GM21367 (cell line): Measurements from ENCODE around the gene STC2.
A peak's percentile ranks its signal among the peaks of the same experiment; 100 is the strongest.

Experiments
- ATAC-seq: cut with Tn5 transposase; IDR thresholded peaks from one replicate; pipeline ENCODE4 v1.9.1; 2021; ENCODE audit not compliant: unreplicated experiment

Gene STC2

GRCh38 chr5:173329491-173330337 lies 1.5 kb upstream of the STC2 start:
- ATAC-seq: peak; percentile 30

GRCh38 chr5:173328844-173329490 lies 753 bp upstream of the STC2 start:
- ATAC-seq: no peak

- ATAC-seq: no peak
These were observed 898 bp downstream of the STC2 start for GRCh38 chr5:173327084-173327947.

GRCh38 chr5:173326501-173326960 lies 1.7 kb downstream of the STC2 start:
- no peak for ATAC-seq

GRCh38 chr5:173325091-173325698 lies 3.0 kb downstream of the STC2 start:
- ATAC-seq: no peak

GRCh38 chr5:173324115-173325001 lies 3.9 kb downstream of the STC2 start:
- ATAC-seq: no peak

- ATAC-seq: no peak
These were observed 4.5 kb downstream of the STC2 start for GRCh38 chr5:173323799-173324114.

GRCh38 chr5:173323106-173323798 lies 5.0 kb downstream of the STC2 start:
- ATAC-seq: no peak

GRCh38 chr5:173321886-173322285 lies 6.3 kb downstream of the STC2 start:
- ATAC-seq: no peak

- ATAC-seq: no peak
These were observed 8.0 kb downstream of the STC2 start for GRCh38 chr5:173320259-173320658.

GRCh38 chr5:173319646-173320045 lies 8.6 kb downstream of the STC2 start:
- ATAC-seq: no peak

GRCh38 chr5:173318881-173319620 lies 9.2 kb downstream of the STC2 start:
- no peak for ATAC-seq

- no peak for ATAC-seq
These were observed 9.9 kb downstream of the STC2 start for GRCh38 chr5:173318330-173318729.

- ATAC-seq: no peak
These were observed 10.4 kb downstream of the STC2 start for GRCh38 chr5:173317852-173318251.

- ATAC-seq: no peak
These were observed 11.0 kb downstream of the STC2 start for GRCh38 chr5:173317091-173317730.

- ATAC-seq: no peak
These were observed 11.7 kb downstream of the STC2 start for GRCh38 chr5:173316339-173317020.

GRCh38 chr5:173315495-173316338 lies 12.5 kb downstream of the STC2 start:
- no peak for ATAC-seq
